Measurements from ENCODE around the gene CEP43.

The CEP43 gene

DNA sequence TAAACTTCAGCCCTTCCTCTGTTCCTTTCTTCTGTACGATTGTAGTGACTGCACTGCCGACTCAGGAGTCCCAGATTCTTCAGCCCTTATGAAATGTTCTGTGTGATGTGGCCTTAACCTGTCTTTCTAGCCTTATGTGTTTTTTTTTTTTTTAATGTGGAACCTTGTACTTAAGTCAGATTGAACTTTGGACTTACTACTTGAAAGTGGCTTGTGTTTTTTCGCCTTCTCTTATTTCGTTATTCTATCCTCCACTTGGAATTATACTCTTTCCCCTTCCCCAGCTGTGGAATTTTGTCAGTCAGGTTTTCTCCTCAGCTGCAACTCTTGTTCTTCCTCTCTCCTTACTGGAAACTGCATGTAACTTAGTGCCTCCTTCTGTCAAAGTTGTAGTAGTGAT is 8.8 kb downstream of the CEP43 start:
- DNase-seq (ENCODE audit: extremely low read depth in 1 of 2, low read depth in 1 of 2), result no peak

DNA sequence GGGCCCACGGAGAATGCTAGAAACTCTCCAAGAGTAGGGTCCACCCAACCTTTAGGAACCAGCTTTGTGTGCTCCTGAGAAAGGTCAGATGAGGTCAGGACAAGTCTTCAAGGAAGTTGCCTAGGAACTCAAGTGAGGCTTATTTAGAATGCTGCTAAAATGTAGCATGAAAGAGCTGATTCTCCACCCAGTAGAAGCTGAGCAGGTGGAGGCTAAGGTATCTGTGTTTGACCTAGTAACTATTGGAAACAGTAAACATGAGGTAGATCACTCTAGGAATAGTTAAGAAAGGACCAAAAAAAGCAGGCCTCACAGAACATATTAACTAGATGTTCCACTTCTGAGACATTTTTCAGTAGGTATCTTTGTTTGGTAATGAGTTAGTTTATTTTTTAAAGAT is 13.9 kb downstream of the CEP43 start:
- no peak for DNase-seq (ENCODE audit: extremely low read depth in 1 of 2, low read depth in 1 of 2)

DNA sequence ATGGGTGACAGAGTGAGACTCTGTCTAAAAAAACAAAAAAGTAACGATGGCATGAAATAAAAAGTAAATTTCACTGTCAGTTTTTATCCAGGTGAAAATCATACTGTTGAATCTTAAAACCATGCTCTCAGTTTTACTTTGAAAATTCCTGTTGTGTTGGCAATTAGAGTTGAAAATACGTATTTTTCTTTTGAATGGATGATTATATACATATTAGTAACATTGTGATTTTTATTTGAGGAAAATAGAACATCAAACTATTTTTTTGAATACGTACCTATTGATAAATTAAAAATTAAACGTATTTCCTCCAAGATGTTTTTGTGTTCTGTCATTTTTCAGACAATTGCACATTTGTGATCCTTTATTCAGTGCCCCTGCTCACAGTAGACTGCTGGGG is 14.7 kb downstream of the CEP43 start:
- no peak for DNase-seq (ENCODE audit: extremely low read depth in 1 of 2, low read depth in 1 of 2)

DNA sequence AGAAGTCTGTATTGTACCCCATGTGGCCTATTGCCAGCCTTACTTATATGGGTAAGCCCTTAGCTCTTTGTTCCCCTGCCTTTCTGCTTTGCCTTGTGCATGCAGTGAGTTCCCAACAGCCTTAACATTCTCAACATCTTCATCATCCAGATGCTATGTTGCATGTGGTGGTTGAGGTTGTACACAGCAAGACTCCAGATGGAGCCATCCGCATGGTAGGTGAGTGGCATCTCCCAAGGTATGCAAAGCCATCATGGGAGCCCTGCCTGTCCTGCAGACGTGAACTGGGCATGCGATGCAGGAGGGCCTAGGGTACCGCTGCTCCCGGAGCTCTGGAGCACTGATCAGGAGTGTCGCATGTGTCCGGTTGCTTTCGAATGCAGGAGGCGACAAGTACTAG is 16.1 kb downstream of the CEP43 start:
- no peak for DNase-seq (ENCODE audit: extremely low read depth in 1 of 2, low read depth in 1 of 2)

DNA sequence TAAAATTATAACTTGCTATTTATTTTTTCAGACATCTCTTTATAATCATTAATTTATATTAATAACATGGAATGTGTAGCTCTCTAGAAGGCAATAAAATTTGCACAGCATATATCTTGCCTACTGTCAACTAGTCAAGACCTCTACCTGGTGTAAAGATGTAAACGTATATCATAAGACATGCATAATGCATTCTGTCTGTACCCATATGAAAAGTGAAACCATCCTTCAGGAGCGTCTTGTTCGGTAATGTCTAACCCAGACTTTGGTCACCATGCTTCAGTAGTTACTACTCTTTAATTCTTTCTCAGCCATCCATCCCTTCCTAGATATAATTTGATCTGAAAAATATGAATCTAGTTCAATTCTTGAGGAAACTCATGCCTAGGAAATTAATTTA is 21.0 kb downstream of the CEP43 start:
- DNase-seq (ENCODE audit: extremely low read depth in 1 of 2, low read depth in 1 of 2), result no peak

DNA sequence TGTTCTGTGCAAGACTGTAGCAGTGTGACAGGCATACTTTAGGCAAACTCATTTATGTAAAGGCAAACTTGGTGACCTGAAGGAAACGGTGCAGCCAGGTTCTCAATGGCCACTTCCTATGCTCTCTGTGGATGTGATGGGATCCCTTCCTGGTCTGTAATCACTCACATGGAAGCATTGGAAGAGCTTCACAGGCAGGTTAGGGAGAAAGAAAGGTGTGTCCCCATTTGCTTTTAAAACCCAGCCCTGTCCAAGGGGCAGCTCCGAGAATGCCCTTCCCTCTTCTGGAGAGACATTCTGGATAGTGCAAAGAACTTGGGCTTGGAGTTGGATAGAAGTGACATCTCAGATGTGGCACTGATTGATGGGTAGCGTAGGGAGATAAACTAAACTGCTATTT is 28.1 kb downstream of the CEP43 start:
- DNase-seq (ENCODE audit: extremely low read depth in 1 of 2, low read depth in 1 of 2), result no peak

DNA sequence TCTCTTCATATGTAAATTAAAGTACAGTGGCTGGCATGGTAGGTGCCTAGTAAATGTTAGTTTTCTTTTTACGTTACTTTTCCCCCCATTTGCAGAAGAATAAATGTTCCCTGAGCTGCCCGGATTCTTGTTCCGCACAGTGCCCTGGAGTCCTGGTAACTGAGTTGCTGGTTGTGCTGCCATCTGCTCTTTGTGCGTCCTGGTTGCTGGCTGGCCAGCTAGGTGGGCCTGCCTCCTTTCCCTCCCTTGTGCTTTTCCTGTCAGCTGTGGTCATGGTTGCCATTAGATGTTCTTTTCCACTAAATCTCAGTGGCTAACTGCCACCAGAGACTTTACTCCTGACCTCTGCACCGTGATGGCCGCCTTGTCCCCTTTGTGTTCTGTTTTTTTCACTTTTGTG is 28.6 kb downstream of the CEP43 start:
- DNase-seq (ENCODE audit: extremely low read depth in 1 of 2, low read depth in 1 of 2), result no peak

DNA sequence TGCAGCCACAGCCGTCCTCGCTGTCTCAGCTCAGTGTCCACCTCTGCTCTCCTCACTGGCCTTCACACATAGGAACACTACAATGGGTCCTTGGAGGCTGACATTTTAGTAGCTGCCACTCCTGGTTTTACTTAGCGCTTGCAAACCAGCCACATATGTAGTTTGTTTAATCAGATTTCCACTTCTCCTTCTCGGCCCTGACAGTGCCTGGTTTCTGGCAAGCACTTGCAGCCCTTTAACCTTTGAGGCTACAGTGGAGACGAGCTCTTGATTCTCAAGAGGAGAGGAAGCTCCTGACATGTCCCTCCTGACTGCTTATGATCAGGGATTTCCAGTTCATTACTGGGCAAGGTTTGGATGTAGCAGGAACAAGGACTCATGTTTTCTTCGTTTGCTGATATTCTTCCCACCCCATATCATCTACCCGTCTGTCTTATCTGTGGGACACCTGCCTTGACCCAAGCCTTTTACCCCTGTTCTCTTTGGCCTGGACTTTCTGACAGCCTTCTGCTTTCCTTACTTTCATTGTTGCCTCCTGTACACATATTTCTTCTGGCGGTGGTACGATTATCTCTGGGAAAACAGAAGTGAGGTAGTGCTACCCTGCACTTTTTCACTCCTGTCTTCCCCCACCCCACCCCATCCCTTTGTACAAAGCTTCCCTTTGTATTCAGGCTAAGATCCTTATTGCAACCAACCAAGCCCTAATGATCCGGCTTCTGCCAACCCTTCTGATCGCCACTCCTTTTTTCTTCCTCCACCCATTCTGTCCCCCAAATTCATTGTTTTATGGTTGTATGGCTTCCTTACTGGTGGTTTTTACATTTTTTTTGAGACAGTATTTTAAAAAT is 31.2 kb downstream of the CEP43 start:
- no peak for DNase-seq (ENCODE audit: extremely low read depth in 1 of 2, low read depth in 1 of 2)

DNA sequence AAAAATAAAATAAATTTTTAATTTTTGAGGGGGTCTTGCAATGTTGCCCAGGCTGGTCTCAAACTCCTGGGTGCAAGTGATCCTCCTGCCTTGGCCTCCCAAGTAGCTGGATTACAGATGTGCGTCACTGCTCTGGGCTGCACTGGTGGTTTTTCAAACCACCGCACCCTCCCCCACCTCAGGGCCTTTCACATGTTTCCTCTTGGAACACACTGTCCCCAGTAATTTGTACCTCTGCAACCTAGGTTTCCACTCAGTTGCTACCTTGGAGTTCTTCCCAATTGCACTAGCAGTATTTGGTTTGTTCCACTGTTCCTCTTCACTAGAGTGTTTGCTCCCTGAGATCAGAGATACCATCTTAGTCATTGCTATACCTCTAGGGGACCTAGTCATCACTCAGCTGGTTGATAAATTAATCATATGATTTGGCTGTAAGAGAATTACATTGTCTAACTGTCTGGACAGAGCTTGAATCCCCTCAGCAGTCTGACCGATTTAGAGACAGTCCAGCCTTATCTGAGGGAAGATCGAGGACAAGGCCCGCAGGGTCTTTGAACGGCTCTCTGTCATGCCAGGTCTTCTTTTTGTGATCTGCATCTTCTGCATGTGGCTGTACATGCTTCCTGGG is 32.0 kb downstream of the CEP43 start:
- DNase-seq (ENCODE audit: extremely low read depth in 1 of 2, low read depth in 1 of 2), result no peak

DNA sequence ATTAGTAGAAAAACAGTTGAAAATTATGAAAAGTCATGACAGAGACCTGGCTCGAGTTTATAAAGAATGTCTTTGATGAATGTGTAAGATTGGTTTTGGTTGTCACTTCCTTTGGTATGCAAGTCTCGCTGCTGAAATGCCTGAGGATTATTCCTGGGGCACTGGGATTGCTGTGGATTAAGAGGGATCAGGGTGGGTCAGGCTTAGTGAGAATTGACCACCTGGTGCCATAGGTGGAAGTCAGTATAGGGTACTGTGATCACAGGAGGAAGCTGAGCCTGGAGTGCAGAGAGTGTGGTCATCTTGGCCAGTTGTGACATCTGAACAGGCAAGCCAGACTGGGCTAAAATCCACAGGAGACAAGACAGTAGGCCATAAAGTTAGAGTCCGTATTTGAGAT is 34.9 kb downstream of the CEP43 start:
- no peak for DNase-seq (ENCODE audit: extremely low read depth in 1 of 2, low read depth in 1 of 2)

DNA sequence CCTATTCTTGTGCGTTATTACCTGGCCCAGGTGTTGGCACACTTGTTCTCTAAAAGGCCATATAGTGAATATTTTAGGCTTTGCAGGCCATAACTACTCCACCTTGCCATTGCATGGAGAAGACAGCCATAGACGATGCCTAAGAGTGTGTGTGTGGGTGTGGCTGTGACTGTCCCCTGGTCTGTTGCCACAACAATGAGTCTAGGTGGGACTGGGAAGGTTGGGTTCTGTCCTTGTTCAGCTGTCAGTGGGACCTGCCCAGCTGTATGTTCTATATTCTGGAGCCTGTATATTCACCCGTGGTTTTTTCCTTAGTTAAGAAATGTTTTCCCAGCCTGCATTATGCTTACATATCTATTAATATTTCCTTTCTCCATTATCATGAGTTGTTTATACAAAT is 38.6 kb downstream of the CEP43 start:
- DNase-seq (ENCODE audit: extremely low read depth in 1 of 2, low read depth in 1 of 2), result no peak

DNA sequence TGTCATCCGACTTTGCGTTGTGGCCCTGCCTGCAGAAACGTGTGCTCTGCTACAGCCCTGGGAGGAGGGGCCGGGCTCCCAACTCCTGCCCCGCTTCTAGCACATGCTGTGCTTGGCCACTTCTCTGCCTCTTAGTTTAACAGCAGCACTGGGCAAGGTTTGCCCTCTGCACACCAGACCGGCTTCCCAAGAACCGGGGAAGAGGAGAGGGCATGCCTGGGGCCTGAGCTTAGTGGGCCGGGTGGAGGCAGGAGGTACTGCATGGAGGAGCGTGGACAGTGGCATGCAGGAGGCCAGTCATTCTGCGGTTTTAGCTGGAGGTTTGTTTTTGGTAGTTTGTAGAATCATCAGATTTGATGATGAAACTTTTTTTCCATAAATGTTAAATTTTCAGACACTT is 45.5 kb downstream of the CEP43 start:
- DNase-seq (ENCODE audit: extremely low read depth in 1 of 2, low read depth in 1 of 2), result no peak

DNA sequence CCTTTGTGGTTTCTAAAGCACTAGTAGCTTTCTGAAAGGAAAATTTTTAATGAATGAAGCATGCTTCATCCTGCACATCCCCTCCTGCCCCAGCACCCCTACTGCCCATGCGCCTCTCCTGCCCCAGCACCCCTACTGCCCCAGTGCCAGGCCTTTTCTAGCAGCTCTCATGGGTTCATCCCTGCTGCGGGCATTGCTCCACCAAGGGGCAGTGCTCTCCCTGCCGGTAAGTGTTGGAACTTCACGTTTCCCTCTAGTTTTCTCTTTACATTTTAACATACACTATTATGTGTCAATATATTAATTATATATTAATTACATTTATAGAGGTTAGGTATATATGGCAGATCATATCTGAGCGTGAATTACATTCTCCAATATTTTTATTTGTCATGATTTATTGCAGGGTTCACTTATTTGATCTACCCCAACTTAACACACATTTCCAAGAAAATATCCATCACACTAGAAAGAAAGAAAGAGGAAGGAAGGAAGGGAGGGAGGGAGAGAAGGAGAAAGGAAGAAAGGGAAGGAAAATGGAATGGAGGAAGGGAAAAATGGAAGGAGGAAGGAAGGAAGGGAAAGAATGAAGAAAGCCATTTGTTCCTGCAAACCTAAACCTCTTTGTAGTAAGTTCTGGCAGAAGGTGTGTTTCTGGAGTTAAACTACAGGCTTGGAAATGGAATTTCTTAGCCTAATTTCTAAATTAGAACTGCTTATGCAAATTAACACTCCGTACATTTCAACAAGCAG is 46.8 kb downstream of the CEP43 start:
- DNase-seq (ENCODE audit: extremely low read depth in 1 of 2, low read depth in 1 of 2), result no peak

DNA sequence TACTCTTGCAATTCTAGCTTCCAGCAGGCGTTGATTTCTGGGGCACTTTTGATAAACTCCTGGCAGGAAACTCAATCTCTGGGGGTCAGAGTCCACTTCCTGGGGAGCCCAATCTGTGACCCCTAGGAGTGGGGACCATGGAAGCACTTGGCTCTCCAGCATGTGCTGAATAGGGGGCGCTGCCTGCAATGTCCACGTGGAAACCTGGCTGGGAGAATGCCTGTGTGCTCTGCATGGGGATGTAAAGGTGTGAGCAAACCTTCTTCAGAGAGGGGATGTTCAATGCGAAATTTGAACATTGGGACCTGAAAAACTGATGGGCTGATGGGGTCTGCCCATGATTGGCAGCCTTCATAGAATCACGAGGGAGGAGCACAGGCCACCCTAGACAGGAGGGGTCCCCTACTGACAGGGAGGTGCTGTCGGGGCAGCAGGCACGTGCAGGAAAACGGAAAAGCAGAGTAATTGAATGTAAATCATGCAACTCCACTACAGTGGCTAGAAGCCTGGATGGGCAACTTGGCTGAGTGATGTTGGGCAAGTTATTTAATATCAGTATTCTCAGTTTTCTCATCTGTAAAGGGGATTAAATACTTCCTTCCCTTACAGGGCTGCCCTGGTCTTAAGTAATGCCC is 47.8 kb downstream of the CEP43 start:
- DNase-seq (ENCODE audit: extremely low read depth in 1 of 2, low read depth in 1 of 2), result no peak

DNA sequence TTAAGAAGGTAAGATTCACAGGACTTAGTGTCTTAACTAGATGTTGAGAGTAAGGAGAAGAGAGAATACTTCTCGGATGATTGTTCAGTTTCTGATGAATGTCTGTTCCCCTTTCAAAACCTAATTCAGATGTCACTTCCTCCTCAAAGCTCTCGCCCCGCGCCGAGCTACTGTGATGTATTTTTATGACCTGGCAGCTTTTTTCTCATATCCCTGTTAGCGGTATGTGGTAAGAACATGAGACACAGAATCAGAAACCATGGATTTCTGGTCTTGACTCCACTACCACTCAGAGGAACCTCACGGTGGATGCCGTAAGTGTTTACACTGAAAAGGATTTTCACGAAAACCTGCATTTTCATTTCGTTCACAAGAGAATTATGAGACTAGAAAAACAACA is 48.4 kb downstream of the CEP43 start:
- peak; percentile 15 to 30 for DNase-seq (ENCODE audit: extremely low read depth in 1 of 2, low read depth in 1 of 2)
